Fibroblast of skin of left quadriceps (primary cell): Measurements from ENCODE around the gene ATP6V0B.

Source experiments
- DNase-seq, 2 experiments: peaks; one replicate each; pipeline ENCODE4 v3.0.0-alpha.2; 2013; ENCODE audit warnings: low read depth in 2 of 2

The ATP6V0B gene

DNA sequence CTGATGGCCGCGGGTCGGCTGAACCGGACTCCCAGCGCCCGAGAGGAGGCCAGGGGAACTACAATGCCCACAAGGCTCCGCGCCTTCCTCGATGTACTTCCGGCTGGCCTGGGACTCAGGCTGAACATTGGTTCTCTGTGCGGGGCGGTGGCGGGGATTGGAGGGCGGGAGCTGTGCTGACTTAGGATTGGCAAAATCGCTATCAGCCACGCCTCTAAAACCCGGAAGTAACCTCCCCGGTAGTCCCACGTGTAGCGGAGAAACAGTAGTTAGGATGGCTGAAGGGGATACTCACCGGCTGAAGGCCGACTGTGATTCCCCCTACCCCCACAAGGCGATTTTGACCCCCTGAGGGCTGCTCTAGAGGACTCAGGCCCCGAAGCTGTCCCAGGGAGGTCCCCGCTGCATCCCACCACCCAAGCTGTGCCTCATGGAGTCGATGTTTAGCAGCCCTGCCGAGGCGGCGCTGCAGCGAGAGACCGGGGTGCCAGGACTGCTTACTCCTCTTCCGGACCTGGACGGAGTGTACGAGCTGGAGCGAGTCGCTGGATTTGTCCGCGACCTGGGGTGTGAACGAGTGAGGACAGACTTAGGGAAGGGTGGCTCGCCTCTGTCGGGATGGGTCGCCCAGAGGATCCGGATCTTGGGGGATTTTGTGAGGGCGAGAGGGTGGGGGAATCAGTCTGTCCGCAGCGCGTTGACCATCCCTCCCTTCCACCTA is 4.9 kb upstream of the ATP6V0B start, which contains the start of gene DPH2:
Gene DPH2 (plus strand): TSS at position 265 of the 721 bp plus-strand sequence. CDS start 166 bp downstream, at position 431.
- DNase-seq, result peak; percentile 91

DNA sequence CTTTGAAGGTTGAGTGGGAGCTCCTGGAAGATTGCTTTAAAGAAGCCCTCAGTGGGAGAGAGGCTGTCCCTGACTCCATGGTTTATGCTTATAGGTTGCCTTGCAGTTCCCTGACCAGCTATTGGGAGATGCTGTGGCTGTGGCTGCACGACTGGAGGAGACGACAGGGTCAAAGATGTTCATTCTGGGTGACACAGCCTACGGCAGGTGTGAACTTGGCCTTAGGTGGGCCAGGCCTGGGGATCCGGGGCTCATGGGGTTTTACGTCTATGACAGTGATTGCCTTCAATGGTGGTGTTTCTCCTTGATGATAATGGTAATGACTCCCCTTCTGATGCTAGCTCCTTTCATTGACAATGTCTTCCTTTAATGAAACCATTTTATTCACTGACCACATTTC is 4.3 kb upstream of the ATP6V0B start:
- no peak for DNase-seq

DNA sequence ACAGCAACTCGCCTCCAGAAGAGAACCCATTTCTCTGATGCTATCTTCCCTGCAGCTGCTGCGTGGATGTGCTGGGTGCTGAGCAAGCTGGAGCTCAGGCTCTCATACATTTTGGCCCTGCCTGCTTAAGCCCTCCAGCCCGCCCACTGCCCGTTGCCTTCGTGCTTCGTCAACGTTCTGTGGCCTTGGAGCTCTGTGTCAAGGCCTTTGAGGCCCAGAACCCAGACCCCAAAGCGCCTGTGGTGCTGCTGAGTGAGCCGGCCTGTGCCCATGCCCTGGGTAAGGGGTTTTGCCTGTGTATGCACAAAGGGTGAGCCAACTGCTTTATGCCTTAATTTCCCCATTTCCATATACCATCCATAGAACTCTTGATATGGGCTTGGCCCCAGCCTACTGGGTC is 3.8 kb upstream of the ATP6V0B start:
- DNase-seq, result no peak

DNA sequence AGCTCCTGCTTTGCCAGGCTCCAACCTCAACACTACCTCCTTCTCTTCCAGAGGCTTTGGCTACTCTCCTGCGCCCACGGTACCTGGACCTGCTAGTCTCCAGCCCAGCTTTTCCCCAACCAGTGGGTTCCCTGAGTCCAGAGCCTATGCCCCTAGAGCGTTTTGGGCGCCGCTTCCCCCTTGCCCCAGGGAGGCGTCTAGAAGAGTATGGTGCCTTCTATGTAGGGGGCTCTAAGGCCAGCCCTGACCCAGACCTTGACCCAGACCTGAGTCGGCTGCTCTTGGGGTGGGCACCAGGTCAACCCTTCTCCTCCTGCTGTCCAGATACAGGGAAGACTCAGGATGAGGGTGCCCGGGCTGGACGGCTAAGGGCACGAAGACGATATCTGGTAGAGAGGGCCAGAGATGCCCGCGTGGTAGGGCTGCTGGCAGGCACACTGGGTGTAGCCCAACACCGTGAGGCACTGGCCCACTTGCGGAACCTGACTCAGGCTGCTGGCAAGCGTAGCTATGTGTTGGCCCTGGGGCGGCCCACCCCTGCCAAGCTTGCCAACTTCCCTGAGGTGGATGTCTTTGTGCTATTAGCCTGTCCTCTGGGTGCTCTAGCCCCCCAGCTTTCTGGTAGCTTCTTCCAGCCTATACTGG is 3.3 kb upstream of the ATP6V0B start:
- DNase-seq, result no peak

DNA sequence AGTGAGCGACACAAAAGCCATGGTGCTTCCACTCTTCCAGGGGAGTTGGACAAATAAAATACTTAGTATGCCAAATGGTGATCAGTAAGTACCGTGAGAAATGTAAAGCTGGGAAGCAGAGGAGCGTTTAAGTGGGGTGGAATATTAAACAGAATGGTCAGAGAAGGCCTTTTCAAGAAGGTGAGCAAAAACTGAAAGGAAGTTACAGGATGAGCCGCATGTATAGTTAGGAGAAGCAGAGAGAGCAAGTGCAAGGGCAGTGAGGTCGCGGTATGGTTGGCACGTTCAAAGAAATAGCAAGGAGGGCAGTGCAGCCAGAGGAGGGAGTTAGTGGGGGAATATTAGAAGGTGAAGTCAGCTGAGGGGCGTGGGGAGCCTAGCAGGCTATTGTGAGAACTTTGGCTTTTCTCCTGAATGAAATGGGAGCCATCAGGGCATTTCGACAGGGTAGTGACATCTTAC is 748 bp upstream of the ATP6V0B start:
- no peak for DNase-seq

DNA sequence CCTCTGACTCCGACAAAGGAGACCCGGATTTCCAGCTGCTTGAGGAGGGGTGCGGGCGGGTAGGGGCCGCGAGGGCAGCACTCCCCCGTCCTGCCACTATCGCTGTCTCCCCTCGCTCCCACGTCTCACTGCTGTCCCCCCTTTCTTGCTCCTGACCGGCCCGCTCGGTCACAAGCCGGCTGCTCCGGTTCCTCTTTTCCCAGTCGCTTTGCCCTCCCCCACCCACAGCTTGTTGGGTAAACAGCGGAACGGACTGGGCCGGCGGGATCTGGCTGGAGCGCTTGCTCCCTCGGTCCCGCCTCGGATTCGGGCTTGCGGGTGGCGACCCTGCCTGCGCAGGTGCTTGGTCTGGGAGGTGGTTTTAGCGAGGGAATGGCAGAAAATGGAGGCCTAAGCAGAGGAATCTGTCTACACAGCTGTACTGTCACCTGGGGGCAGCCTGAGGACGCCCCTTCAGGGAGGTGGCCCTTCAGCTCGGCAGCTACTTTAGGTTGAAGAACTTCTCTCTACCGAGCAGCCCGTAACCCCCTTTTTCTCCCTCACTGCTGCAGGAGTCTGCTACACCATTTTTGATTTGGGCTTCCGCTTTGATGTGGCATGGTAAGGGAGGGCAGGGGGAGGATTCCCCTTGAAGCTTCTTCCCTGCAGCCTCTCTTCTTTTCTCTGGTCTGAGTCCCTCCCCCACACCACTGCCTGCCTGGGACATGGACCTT is 645 bp downstream of the ATP6V0B start:
- no peak for DNase-seq

DNA sequence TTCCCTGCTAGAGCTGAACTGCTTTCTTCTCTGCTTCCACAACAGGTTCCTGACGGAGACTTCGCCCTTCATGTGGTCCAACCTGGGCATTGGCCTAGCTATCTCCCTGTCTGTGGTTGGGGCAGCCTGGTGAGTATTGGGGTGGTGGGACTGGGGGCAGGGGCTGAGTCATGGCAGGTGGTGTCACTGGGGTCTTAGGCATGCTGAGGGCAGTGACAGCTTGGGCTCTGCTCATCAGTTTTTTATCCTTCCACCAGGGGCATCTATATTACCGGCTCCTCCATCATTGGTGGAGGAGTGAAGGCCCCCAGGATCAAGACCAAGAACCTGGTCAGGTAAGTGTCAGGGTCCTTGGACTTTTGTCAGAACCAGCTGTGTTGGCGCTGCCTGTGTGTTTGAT is 1.3 kb downstream of the ATP6V0B start:
- DNase-seq, result no peak

DNA sequence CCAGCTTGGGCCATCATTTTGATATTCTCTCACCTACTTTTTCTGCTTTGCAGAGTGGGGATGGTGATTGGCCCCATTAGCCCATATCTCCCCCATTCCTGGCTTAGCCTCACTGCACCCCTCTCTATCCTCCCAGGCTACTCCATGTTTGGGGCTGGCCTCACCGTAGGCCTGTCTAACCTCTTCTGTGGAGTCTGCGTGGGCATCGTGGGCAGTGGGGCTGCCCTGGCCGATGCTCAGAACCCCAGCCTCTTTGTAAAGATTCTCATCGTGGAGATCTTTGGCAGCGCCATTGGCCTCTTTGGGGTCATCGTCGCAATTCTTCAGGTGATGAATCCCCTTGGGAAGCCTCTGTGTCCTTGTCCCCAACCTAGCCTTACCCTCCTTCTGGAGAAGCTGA is 2.1 kb downstream of the ATP6V0B start:
- DNase-seq, result no peak

DNA sequence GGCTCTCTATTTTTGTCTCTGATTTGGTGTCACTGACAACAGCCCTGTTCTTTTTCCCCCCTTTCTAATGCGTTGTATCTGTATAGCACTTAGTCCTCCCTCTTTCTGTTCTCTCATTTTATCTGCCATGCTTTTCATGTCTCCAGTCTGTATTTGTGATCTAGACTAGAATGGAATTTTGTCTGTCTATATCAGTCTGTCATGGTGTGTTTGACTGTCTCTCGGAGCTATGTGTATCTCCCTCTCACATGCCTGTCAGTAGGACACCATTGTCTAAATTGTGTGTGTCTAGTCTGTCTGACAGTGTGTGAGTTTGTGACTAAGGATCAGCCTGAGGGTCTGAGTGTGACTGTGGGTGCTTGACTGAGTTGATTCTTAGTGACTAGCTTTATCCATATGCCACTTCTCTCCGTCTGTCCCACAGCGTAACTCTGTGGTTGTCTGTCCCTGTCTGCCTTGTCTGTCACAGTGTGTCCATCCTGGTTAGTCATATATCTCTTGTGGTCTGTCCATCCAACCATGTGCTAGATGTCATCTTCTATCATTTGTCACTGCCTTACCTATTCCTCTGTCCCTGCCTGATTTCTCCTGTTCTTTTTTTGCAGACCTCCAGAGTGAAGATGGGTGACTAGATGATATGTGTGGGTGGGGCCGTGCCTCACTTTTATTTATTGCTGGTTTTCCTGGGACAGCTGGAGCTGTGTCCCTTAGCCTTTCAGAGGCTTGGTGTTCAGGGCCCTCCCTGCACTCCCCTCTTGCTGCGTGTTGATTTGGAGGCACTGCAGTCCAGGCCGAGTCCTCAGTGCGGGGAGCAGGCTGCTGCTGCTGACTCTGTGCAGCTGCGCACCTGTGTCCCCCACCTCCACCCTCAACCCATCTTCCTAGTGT is 2.9 kb downstream of the ATP6V0B start:
- no peak for DNase-seq

DNA sequence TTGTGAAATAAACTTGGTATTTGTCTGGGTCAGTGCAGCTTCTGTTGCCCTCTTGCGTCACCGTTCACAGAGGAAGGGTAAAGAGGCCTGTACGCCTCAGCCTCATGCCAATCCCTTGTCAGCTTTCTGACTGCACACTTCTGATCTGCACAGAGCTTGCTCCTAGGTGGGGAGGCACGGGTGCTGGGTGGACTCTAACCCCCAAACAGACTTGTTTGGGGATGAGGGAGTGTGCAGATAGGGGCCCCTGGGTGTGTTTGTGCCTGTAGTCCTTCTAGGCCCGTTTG is 3.4 kb downstream of the ATP6V0B start:
- DNase-seq, result no peak

DNA sequence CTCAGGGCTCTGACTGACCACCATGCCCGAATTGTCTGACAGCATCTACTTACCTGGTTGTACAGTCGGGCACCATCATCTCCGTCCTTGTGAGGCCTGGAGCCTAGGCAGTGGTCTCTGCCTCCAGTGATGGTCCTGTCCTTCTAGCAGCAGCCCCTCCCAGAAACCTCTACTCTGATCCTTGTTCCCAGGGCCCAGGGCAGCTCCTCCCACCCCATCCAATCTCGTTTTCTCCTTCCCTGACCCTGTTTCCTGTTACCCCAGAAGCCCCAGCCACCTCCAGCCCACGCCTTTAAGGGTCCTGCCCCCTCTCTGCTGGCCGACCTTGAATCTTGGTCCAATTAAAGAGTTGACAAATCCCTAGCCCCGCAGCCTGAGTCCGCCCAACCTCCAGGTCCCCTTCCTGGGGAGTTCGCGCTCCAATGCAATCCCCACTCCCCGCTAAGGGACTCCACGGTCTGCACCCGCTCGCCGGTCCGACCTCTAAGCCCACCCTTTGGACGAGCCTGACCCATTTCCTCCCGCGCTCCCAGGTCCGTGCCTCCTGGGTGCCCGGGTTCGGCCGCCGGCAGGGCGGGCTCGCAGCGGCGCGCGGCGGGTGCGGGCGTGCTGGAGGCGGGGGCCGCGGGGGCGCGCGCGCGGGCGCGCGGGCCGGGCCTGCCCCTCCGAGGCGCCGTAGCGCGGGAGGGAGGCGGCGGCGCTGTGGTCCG is 3.9 kb downstream of the ATP6V0B start, which contains the start of gene B4GALT2:
Gene B4GALT2 (plus strand): TSS at position 660 of the 710 bp plus-strand sequence. CDS start 1,951 bp downstream, outside the sequence.
- DNase-seq, result no peak

DNA sequence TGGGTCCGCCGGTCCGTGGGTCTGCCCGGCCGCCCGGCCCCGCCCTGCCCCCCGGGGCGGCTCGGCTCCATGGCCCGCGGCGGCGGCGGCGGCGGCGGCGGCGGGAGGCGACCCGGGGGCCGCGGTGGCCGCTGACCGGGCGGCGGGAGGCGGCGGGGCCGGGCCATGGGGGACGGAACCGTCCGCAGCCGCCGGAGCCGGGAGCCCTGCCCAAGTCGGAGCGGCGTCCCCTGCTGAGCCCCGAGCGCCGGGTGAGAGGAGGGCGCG is 4.4 kb downstream of the ATP6V0B start:
- DNase-seq, result no peak

DNA sequence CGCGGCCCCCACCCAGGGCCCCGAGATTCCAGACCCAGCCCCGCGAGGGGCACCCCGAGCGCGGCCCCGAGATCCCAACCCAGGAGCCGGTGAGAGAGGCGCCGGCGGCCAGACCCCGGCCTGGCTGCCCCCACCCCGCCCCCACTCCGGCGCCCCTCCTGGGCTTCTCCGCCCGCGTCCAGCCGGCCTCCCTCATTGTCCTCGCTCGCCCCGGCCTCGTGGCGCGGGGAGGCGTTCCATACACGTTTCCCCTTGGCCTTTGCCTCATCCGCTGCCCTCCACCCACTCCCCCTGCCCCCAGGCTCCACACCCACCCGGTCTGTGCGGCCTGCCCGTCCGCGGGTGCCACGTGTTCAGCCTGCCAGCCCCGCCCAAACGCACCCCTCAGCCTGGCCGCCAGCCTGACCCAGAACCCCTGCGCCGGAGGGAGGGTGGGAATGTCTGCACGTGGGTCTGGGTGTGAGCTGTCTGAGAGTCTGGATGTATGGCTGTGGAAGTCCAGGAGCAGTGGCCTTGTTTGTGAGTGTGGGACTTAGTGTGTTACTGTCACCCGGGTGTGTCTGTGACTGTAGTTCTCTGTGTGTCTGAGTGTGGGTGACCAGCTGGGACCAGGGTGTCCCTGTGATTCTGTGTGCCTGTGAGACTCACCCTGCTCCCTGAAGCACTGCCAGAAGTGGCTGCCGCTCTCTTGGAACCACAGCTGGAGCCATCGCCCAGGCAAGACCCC is 4.9 kb downstream of the ATP6V0B start:
- DNase-seq, result no peak

DNA sequence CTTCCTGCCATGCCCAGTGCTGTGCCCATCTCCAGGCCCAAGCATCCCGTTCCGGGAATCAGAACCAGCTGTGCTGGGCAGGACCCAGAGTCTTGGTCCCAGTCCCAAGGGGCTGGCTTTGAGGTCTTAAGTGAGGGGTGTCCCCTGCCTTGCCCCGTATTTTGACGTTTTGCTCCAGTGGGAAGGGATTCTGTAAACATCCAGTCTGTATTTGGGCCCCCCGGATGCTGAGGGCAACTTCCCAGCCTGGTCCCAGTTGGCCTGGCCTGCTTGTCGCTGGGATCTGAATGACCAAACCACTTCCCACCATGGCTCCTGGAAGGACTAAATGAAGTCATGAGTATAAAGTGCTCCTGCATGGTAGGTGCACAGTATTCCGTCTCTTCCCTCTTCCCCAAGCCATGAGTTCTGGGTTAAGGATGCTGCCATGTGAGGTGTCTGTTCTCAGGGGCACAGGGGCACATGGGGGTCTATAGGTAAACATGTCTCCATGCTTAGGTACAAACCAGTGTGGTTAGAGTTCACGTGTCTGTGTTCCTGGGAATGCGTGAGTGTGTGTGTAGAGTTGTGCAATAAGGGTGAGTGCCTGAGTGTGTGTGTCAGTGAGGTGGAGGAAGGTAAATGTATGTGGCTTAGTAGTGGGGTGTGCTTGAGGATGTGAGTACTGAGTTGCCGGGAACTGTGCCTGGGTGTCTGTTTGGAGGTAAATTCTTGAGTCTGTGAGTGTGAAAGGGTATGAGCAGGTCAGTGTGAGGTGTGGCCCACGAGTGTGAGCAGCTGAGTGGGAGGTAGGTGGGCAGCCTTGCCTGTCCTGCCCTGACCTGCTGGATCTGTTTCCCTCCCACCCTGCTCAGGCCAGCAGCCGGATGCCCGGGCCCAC is 5.7 kb downstream of the ATP6V0B start:
- DNase-seq, result no peak

DNA sequence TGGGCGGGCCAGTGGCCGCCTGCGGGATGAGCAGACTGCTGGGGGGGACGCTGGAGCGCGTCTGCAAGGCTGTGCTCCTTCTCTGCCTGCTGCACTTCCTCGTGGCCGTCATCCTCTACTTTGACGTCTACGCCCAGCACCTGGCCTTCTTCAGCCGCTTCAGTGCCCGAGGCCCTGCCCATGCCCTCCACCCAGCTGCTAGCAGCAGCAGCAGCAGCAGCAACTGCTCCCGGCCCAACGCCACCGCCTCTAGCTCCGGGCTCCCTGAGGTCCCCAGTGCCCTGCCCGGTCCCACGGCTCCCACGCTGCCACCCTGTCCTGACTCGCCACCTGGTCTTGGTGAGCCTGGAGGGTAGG is 6.4 kb downstream of the ATP6V0B start:
- DNase-seq, result no peak

DNA sequence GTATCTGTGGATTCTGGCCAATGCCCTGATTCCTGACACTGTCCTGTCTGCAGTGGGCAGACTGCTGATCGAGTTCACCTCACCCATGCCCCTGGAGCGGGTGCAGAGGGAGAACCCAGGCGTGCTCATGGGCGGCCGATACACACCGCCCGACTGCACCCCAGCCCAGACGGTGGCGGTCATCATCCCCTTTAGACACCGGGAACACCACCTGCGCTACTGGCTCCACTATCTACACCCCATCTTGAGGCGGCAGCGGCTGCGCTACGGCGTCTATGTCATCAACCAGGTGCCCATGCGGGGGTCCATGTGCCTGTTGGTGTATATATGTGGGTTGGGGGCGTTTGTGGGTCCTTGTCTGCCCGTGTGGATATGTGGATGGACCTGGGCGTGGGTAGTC is 6.9 kb downstream of the ATP6V0B start:
- no peak for DNase-seq

DNA sequence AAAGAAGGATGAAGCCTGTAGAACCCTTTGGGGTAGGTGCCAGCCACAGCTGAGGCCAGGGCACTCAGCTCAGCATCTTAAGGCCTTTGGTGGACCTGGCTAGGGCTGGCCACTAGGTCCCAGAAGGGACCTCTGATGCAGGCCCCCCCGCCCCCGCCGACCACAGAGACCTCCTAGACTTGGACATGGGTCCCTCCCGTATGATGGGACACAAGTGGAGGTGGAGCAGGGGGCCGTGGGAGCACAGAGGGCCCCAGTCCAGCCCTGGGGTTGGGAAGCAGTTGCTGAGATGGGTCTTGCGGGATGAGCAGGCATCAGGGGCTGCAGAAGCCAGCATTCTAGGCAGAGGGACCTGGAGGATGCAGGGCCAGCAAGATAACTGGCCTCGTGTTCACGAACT is 7.5 kb downstream of the ATP6V0B start:
- no peak for DNase-seq

DNA sequence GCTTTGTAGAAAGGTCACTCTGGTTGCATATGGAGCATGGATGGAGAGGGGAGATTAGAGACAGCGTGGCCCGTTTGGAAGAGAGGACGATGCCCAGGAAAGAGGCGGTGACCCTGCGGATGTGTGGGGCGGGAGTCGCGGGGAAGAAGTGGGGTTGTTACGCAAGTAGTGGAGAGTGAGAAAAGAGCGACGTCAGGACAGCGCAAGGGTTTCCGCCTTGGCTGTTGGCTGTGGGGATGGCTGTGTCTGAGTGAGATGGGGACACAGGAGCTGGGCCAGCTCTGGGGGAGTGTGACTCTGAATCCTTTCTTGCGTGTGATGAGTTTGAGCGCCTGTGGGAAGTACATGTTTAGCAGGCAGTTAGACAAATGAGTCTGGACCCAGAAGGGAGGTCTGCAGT is 8.0 kb downstream of the ATP6V0B start:
- no peak for DNase-seq

DNA sequence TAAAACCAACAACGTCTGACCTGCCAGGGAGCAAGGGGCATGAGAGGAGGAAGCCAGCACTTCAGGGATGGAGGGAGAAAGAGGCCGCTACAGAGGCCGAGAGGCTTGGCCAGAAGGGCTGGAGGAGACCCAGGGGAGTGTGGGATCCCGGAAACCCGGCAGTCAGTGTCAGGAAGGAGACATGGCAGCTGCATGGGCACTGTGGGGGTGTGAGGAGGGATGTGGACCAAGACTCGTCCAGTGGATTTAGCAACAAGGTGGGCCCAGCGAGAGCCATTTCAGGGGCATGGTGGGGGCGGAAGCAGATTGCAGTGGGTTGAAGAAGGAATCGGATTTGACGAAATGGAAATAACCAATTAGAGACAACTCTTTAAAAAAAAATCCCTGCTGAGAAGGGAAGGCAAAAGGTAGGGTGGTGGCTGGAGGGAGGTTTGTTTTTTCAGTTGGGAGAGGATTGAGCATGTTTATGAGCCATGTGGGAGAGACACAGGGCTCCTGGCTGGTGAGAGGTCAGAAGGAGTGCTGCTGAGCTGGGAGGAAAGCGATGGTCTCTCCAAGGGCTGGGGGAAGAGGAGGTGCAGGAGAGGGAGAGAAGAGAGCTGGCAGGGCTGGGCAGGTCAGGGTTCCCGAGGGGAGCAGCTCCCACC is 8.6 kb downstream of the ATP6V0B start:
- no peak for DNase-seq
